H9 (cell line): ENCODE data around the gene LZTR1. TPM values are rescaled to one million over a fixed set of nuclear protein-coding genes. Genes with fewer than 3 reads are reported as not detected.

Experiments used
- DNase-seq: peaks from one replicate; pipeline ENCODE4 v3.0.0-alpha.2; 2017
- H2AFZ ChIP-seq: one replicate; pipeline ENCODE4 v1.6.1; 2013; ENCODE audit warnings: mild to moderate bottlenecking, low read length, control low read depth, moderate library complexity
- H2AK5ac ChIP-seq: 2 replicates; pipeline ENCODE4 v1.6.1; 2013; ENCODE audit warnings: low read length, control low read depth, mixed read lengths; ENCODE audit not compliant: insufficient read length
- H2BK120ac ChIP-seq: one replicate; pipeline ENCODE4 v1.6.1; 2013; ENCODE audit warnings: low read depth, mild to moderate bottlenecking, low read length, control low read depth, inconsistent platforms; ENCODE audit not compliant: poor library complexity, severe bottlenecking
- H2BK12ac ChIP-seq: 2 replicates; pipeline ENCODE4 v1.6.1; 2013; ENCODE audit warnings: low read length, control low read depth, mixed read lengths, low read depth; ENCODE audit not compliant: insufficient read length
- H2BK15ac ChIP-seq: 2 replicates; pipeline ENCODE4 v1.6.1; 2013; ENCODE audit warnings: low read depth, low read length, control low read depth
- H2BK20ac ChIP-seq: one replicate; pipeline ENCODE4 v1.6.1; 2013; ENCODE audit warnings: low read depth, mild to moderate bottlenecking, low read length, control low read depth, inconsistent platforms; ENCODE audit not compliant: poor library complexity, severe bottlenecking
- H2BK5ac ChIP-seq: 2 replicates; pipeline ENCODE4 v1.6.1; 2013; ENCODE audit warnings: low read length, control low read depth, mixed read lengths; ENCODE audit not compliant: insufficient read length
- H3K14ac ChIP-seq: 2 replicates; pipeline ENCODE4 v1.6.1; 2013; ENCODE audit warnings: low read length, control low read depth; ENCODE audit not compliant: insufficient read depth
- H3K18ac ChIP-seq: 2 replicates; pipeline ENCODE4 v1.6.1; 2013; ENCODE audit warnings: low read depth, mild to moderate bottlenecking, mixed read lengths, low read length, control low read depth; ENCODE audit not compliant: insufficient read length
- H3K23ac ChIP-seq: 2 replicates; pipeline ENCODE4 v1.6.1; 2013; ENCODE audit warnings: low read length, control low read depth, mixed read lengths, low read depth; ENCODE audit not compliant: insufficient read length
- H3K23me2 ChIP-seq: 2 replicates; pipeline ENCODE4 v1.6.1; 2013; ENCODE audit warnings: low read depth, mild to moderate bottlenecking, mixed read lengths, low read length, control low read depth; ENCODE audit not compliant: insufficient read length, poor library complexity, severe bottlenecking
- H3K27ac ChIP-seq: 2 replicates; pipeline ENCODE4 v1.5.1; 2013; ENCODE audit warnings: low read length, control low read depth, mixed read lengths, low read depth; ENCODE audit not compliant: insufficient read length
- H3K27me3 ChIP-seq: 2 replicates; pipeline ENCODE4 v1.6.1; 2013; ENCODE audit warnings: low read length, control low read depth, inconsistent platforms; ENCODE audit not compliant: insufficient read depth
- H3K4ac ChIP-seq: 2 replicates; pipeline ENCODE4 v1.6.1; 2013; ENCODE audit warnings: low read depth, mild to moderate bottlenecking, control low read depth, inconsistent platforms, low read length, moderate library complexity
- H3K4me1 ChIP-seq: 2 replicates; pipeline ENCODE4 v1.6.1; 2013; ENCODE audit warnings: low read length, control low read depth, inconsistent platforms; ENCODE audit not compliant: insufficient read depth
- H3K4me2 ChIP-seq: 2 replicates; pipeline ENCODE4 v1.6.1; 2013; ENCODE audit warnings: low read length, control low read depth, mixed read lengths; ENCODE audit not compliant: insufficient read length, insufficient read depth
- H3K56ac ChIP-seq: 2 replicates; pipeline ENCODE4 v1.6.1; 2013; ENCODE audit warnings: low read depth, mild to moderate bottlenecking, mixed read lengths, low read length, control low read depth; ENCODE audit not compliant: insufficient read length
- H3K79me1 ChIP-seq: 2 replicates; pipeline ENCODE4 v1.6.1; 2013; ENCODE audit warnings: low read depth, mild to moderate bottlenecking, moderate library complexity, low read length, control low read depth, inconsistent platforms; ENCODE audit not compliant: insufficient read depth, poor library complexity, severe bottlenecking
- H3K79me2 ChIP-seq: 2 replicates; pipeline ENCODE4 v1.6.1; 2013; ENCODE audit warnings: low read length, control low read depth, inconsistent platforms; ENCODE audit not compliant: insufficient read depth
- H3K9ac ChIP-seq: 2 replicates; pipeline ENCODE4 v1.6.1; 2013; ENCODE audit warnings: low read length, control low read depth, mixed read lengths; ENCODE audit not compliant: insufficient read length; ENCODE audit errors: extremely low read depth
- H3K9me3 ChIP-seq: one replicate; pipeline ENCODE4 v1.6.1; 2013; ENCODE audit warnings: low read depth, low read length, inconsistent platforms; ENCODE audit not compliant: control insufficient read depth
- H3T11ph ChIP-seq: one replicate; pipeline ENCODE4 v1.6.1; 2013; ENCODE audit warnings: mild to moderate bottlenecking, low read length, control low read depth, inconsistent platforms
- H4K20me1 ChIP-seq: one replicate; pipeline ENCODE4 v1.6.1; 2013; ENCODE audit not compliant: control insufficient read depth, insufficient read length, insufficient read depth
- H4K5ac ChIP-seq: 2 replicates; pipeline ENCODE4 v1.6.1; 2013; ENCODE audit warnings: low read depth, mild to moderate bottlenecking, mixed read lengths, low read length, control low read depth; ENCODE audit not compliant: insufficient read length
- H4K8ac ChIP-seq: replicated peaks from 2 replicates; pipeline ENCODE4 v1.6.1; 2013; ENCODE audit warnings: low read length, control low read depth, mixed read lengths, low read depth; ENCODE audit not compliant: insufficient read length
- H4K91ac ChIP-seq: 2 replicates; pipeline ENCODE4 v1.6.1; 2013; ENCODE audit warnings: low read depth, mild to moderate bottlenecking, moderate library complexity, mixed read lengths, low read length, control low read depth; ENCODE audit not compliant: insufficient read length
- H3K27ac Mint-ChIP-seq, 3 experiments: 2 replicates in 2 of 3; 3 replicates in 1 of 3; pipeline ENCODE4 v1.8.0; 2020 to 2021; ENCODE audit warnings: mixed read lengths in 3 of 3, mild to moderate bottlenecking in 1 of 3, moderate library complexity in 1 of 3
- H3K27me3 Mint-ChIP-seq: 2 replicates; pipeline ENCODE4 v1.8.0; 2021; ENCODE audit warnings: low read depth, mild to moderate bottlenecking, moderate library complexity, mixed read lengths
- H3K36me3 Mint-ChIP-seq, 3 experiments: 2 replicates in 2 of 3; 3 replicates in 1 of 3; pipeline ENCODE4 v1.8.0; 2020 to 2021; ENCODE audit warnings: low read depth in 3 of 3, mixed read lengths in 3 of 3; ENCODE audit not compliant: insufficient read depth in 1 of 3
- H3K4me1 Mint-ChIP-seq, 2 experiments: 2 replicates each; pipeline ENCODE4 v1.8.0; 2020; ENCODE audit warnings: mixed read lengths in 2 of 2
- H3K4me3 Mint-ChIP-seq, 2 experiments: 2 replicates in 1 of 2; 3 replicates in 1 of 2; pipeline ENCODE4 v1.8.0; 2020 to 2021; ENCODE audit warnings: mild to moderate bottlenecking in 2 of 2, mixed read lengths in 2 of 2, moderate library complexity in 1 of 2
- H3K9me3 Mint-ChIP-seq, 2 experiments: 2 replicates in 1 of 2; 3 replicates in 1 of 2; pipeline ENCODE4 v1.8.0; 2020; ENCODE audit warnings: mild to moderate bottlenecking in 2 of 2, mixed read lengths in 2 of 2, moderate library complexity in 1 of 2
- CTCF ChIP-seq: fragments of 200-600 bp; sonication (generic); conservative IDR thresholded peaks from 3 replicates; pipeline ENCODE4 v1.8.0; 2021; ENCODE audit warnings: antibody characterized with exemption, mild to moderate bottlenecking
- WGBS: extraction: QIAGEN DNeasy Blood & Tissue Kit; methylation state at CpG from one replicate; pipeline ENCODE4 v1.1.7; 2013; ENCODE audit warnings: missing lambda C conversion rate, low lambda C conversion rate, mixed read lengths; ENCODE audit not compliant: insufficient read length; ENCODE audit errors: extremely low coverage; 5-methylcytosine and 5-hydroxymethylcytosine counted together
- total RNA-seq: library from RNA; stranded (reverse); gene quantifications from 2 replicates; pipeline ENCODE4 v1.2.1, GENCODE V29; 2021

Gene LZTR1
- total RNA-seq, 1 experiment from 2014 or later, result 47.0 TPM

DNA sequence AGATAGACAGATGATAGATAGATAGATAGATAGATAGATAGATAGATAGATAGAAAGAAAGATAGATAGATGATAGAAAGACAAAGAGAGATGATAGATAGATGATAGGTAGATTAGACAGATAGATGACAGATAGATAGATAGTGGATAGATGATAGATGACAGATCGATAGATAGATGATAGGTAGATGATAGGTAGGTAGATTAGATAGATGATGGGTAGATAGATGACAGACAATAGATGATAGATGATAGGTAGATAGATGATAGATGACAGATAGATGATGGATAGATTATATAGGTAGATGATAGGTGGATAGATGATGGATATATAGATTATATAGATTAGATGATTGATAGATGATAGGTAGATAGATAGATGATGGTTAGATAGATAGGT, 4.3 kb downstream of the LZTR1 start:
- Histone ChIP-seq H3K79me2 (no peaks in the 10 kb centered on the region), H3K23me2 (peaks cover 9% of the 10 kb centered on the region), H3K4me2 (no peak overlapping the region), H3K9me3 (no peaks in the 10 kb centered on the region), H3K14ac (no peak overlapping the region), H2BK120ac (no peak overlapping the region), H3K4me1 (0 out of 2 replicates have a peak, but pooled peaks cover 2% of the 10 kb centered on the region), H2BK5ac (no peak overlapping the region), H2AFZ (no peak overlapping the region), H3K56ac (no peak overlapping the region), H2AK5ac (no peak overlapping the region), H3K18ac (no peak overlapping the region), H4K8ac (no peak overlapping the region), H3T11ph (no peak overlapping the region), H2BK12ac (no peak overlapping the region), H3K9ac (no peak overlapping the region), H3K27ac (no peak overlapping the region), H3K23ac (no peak overlapping the region), H2BK20ac (no peak overlapping the region), H4K5ac (no peak overlapping the region), H3K27me3 (no peaks in the 10 kb centered on the region), H2BK15ac (no peak overlapping the region), H3K79me1 (no peaks in the 10 kb centered on the region), H3K4ac (no peak overlapping the region), H4K91ac (no peak overlapping the region), H4K20me1 (no peaks in the 10 kb centered on the region)
- 100% methylated on average over 1 of the region's 1 CpG for WGBS
- Mint-ChIP-seq H3K9me3 (no peaks in the 10 kb centered on the region; a peak in 1 of 5 replicates), H3K27me3 (no peaks in the 10 kb centered on the region; the same call in 1 of the 2 replicates), H3K27ac (no peak overlapping the region), H3K36me3 (peaks cover 0 to 37% (median 21%) of the 10 kb centered on the region in 3 experiments), H3K4me3 (no peak overlapping the region), H3K4me1 (peaks cover 8 to 10% of the 10 kb centered on the region in 2 experiments)
- no peak for TF ChIP-seq CTCF
- no peak for DNase-seq
